NCI-H1436 (cell line): Measurements from ENCODE around the gene LRRC70.

Source experiments
- DNase-seq: peaks from one replicate; lab custom pipeline; 2025; lab: John Stamatoyannopoulos, UW

The LRRC70 gene

GRCh38 chr5:62575489-62575888 lies 3.1 kb upstream of the LRRC70 start:
- DNase-seq, result no peak

GRCh38 chr5:62576570-62577170 lies 1.9 kb upstream of the LRRC70 start:
- DNase-seq, result no peak

GRCh38 chr5:62577488-62577887 lies 1.1 kb upstream of the LRRC70 start:
- DNase-seq, result no peak

- DNase-seq, result no peak
Observed at GRCh38 chr5:62579761-62580160, 1.1 kb downstream of the LRRC70 start.

- no peak for DNase-seq
Observed at GRCh38 chr5:62581836-62582597, 3.4 kb downstream of the LRRC70 start.

- no peak for DNase-seq
Observed at GRCh38 chr5:62584391-62584790, 5.8 kb downstream of the LRRC70 start.

GRCh38 chr5:62585306-62585705 lies 6.7 kb downstream of the LRRC70 start:
- no peak for DNase-seq

- DNase-seq, result no peak
Observed at GRCh38 chr5:62585751-62586150, 7.1 kb downstream of the LRRC70 start.

GRCh38 chr5:62587737-62588136 lies 9.1 kb downstream of the LRRC70 start:
- DNase-seq, result no peak

- DNase-seq, result no peak
Observed at GRCh38 chr5:62588668-62589067, 10.0 kb downstream of the LRRC70 start.

GRCh38 chr5:62589504-62589903 lies 10.9 kb downstream of the LRRC70 start:
- no peak for DNase-seq

GRCh38 chr5:62590387-62590786 lies 11.8 kb downstream of the LRRC70 start:
- no peak for DNase-seq

- no peak for DNase-seq
Observed at GRCh38 chr5:62592558-62592957, 13.9 kb downstream of the LRRC70 start.

- no peak for DNase-seq
Observed at GRCh38 chr5:62593331-62593730, 14.7 kb downstream of the LRRC70 start.

GRCh38 chr5:62594364-62594984 lies 15.9 kb downstream of the LRRC70 start:
- DNase-seq, result no peak

GRCh38 chr5:62596096-62596495 lies 17.5 kb downstream of the LRRC70 start:
- no peak for DNase-seq

GRCh38 chr5:62596691-62597090 lies 18.1 kb downstream of the LRRC70 start:
- DNase-seq, result no peak

GRCh38 chr5:62597314-62597713 lies 18.7 kb downstream of the LRRC70 start:
- DNase-seq, result no peak

GRCh38 chr5:62600560-62601252 lies 22.1 kb downstream of the LRRC70 start:
- DNase-seq, result no peak

- DNase-seq, result no peak
Observed at GRCh38 chr5:62603934-62604333, 25.3 kb downstream of the LRRC70 start.

- DNase-seq, result no peak
Observed at GRCh38 chr5:62605638-62606037, 27.0 kb downstream of the LRRC70 start.

GRCh38 chr5:62606878-62607277 lies 28.3 kb downstream of the LRRC70 start:
- no peak for DNase-seq

GRCh38 chr5:62607615-62608014 lies 29.0 kb downstream of the LRRC70 start:
- DNase-seq, result no peak
